Motor neuron (in vitro differentiated cells): ENCODE measurements around the gene MAGI3. TPM values are rescaled to one million over a fixed set of nuclear protein-coding genes. Genes with fewer than 3 reads are reported as not detected.

ENCODE experiments used
- ATAC-seq, 8 experiments: fragments of 200-7000 bp; cut with Tn5 transposase; replicated peaks in 6 of 8; 2 replicates each; pipeline ENCODE4 v1.8.0; 2021; ENCODE audit warnings: mild to moderate bottlenecking in 8 of 8, moderate library complexity in 8 of 8
- H3K27ac ChIP-seq, 2 donors: fragments of 250-450 bp; sonication (Bioruptor Pico); 2 replicates each; pipeline ENCODE4 v1.9.0; 2021; ENCODE audit warnings: antibody characterized with exemption in 2 of 2, mild to moderate bottlenecking in 2 of 2, moderate library complexity in 1 of 2
- H3K4me1 ChIP-seq, 2 donors: fragments of 250-450 bp; sonication (Bioruptor Pico); replicated peaks in 1 of 2; 2 replicates each; pipeline ENCODE4 v1.6.1; 2021; ENCODE audit warnings: antibody characterized with exemption in 2 of 2, mild to moderate bottlenecking in 2 of 2, moderate library complexity in 1 of 2
- H3K4me3 ChIP-seq, 5 donors: fragments of 250-450 bp; sonication (Bioruptor Pico); 2 replicates each; pipeline ENCODE4 v1.9.0; 2021; ENCODE audit warnings: antibody characterized with exemption in 5 of 5, mild to moderate bottlenecking in 5 of 5, moderate library complexity in 4 of 5
- WGBS, 10 experiments: fragments of 450-650 bp; shearing (Covaris generic); methylation state at CpG; one replicate each; pipeline ENCODE4 v1.0.0; 2022; 5-methylcytosine and 5-hydroxymethylcytosine counted together
- in situ Hi-C, 9 experiments: fragments of 400-800 bp; cut with MboI; loops; one replicate each; pipeline ENCODE4 v1.15.0; 2021; ENCODE audit warnings: low sequenced_read_pairs in 9 of 9, low pct_unique_long_range_greater_than_20kb in 2 of 9; ENCODE audit not compliant: unreplicated experiment in 9 of 9
- total RNA-seq, 8 experiments: library from RNA; unstranded; fragments of 300-600 nt; gene quantifications; 2 replicates each; pipeline versions ENCODE4 v1.2.3 to v1.2.4, GENCODE V29; 2022

MAGI3 gene
- total RNA-seq, 8 experiments from 2014 or later: 3.9 to 21.3 (median 17.6) TPM

GRCh38 chr1:113652771-113653170 is 262.5 kb downstream of the MAGI3 start:
- H3K27ac ChIP-seq: no peak overlapping the region
- in situ Hi-C loops: loop anchor here in 1 of 9 experiments (25.0 kb wide), 1 partner anchor 515 kb away; no protein-coding TSS in a partner anchor
- H3K4me3 ChIP-seq: no peak overlapping the region
- peaks cover 0 to 18% of the 10 kb centered on the region in 2 donors for H3K4me1 ChIP-seq
- peak in 6 of 8 experiments; percentile 56 to 80 (median 71) for ATAC-seq

- no peak overlapping the region for H3K4me3 ChIP-seq
- no peak overlapping the region for H3K27ac ChIP-seq
- 73 to 100% (median 90%) methylated on average over 2 to 5 of the region's 5 CpGs; no CpG with 5 or more reads in 1 of the 10 experiments for WGBS, 10 experiments
- in situ Hi-C loops: loop anchor here in 1 of 9 experiments (25.0 kb wide), 1 partner anchor 516 kb away; no protein-coding TSS in a partner anchor
- no peak for ATAC-seq
- peaks cover under 1 to 18% of the 10 kb centered on the region in 2 donors for H3K4me1 ChIP-seq
Observed at GRCh38 chr1:113653741-113654140, 263.4 kb downstream of the MAGI3 start.

GRCh38 chr1:113654883-113655282 is 264.6 kb downstream of the MAGI3 start:
- in situ Hi-C loops: loop anchor here in 1 of 9 experiments (25.0 kb wide), 1 partner anchor 518 kb away; no protein-coding TSS in a partner anchor
- Histone ChIP-seq H3K27ac (no peak overlapping the region), H3K4me3 (no peak overlapping the region), H3K4me1 (peaks cover 9 to 23% of the 10 kb centered on the region in 2 donors)
- WGBS, 10 experiments: 75 to 100% (median 89%) methylated on average over 1 to 2 of the region's 2 CpGs
- ATAC-seq: peak in 5 of 8 experiments; percentile 73 to 90 (median 88)

GRCh38 chr1:113657126-113657525 is 266.8 kb downstream of the MAGI3 start:
- WGBS, 10 experiments: 75 to 100% (median 87%) methylated on average over 1 to 3 of the region's 3 CpGs
- Histone ChIP-seq H3K4me1 (peaks cover 14 to 28% of the 10 kb centered on the region in 2 donors), H3K4me3 (no peak overlapping the region), H3K27ac (no peak overlapping the region)
- ATAC-seq: no peak
- in situ Hi-C loops: loop anchor here in 1 of 9 experiments (25.0 kb wide), 1 partner anchor 520 kb away; no protein-coding TSS in a partner anchor

GRCh38 chr1:113657556-113658063 is 267.3 kb downstream of the MAGI3 start:
- ATAC-seq: no peak
- in situ Hi-C loops: loop anchor here in 1 of 9 experiments (25.0 kb wide), 1 partner anchor 520 kb away; no protein-coding TSS in a partner anchor
- no peak overlapping the region for H3K4me3 ChIP-seq
- whole genome bisulfite sequencing, 10 experiments: 75 to 100% (median 100%) methylated on average over 1 to 3 of the region's 3 CpGs; no CpG with 5 or more reads in 2 of the 10 experiments
- no peak overlapping the region for H3K27ac ChIP-seq
- peaks cover 14 to 26% of the 10 kb centered on the region in 2 donors for H3K4me1 ChIP-seq

GRCh38 chr1:113659035-113659434 is 268.7 kb downstream of the MAGI3 start:
- H3K4me1 ChIP-seq: peaks cover 14 to 21% of the 10 kb centered on the region in 2 donors
- H3K4me3 ChIP-seq: no peak overlapping the region
- no peak overlapping the region for H3K27ac ChIP-seq
- WGBS, 10 experiments: 32 to 100% (median 85%) methylated on average over 1 to 9 of the region's 9 CpGs
- in situ Hi-C loops: loop anchor here in 1 of 9 experiments (25.0 kb wide), 1 partner anchor 522 kb away; no protein-coding TSS in a partner anchor
- peak in 5 of 8 experiments; percentile 42 to 72 (median 71) for ATAC-seq

- ATAC-seq: peak in 3 of 8 experiments; percentile 66 to 81 (median 81)
- 59 to 100% (median 72%) methylated on average over 1 to 4 of the region's 4 CpGs; no CpG with 5 or more reads in 1 of the 10 experiments for WGBS, 10 experiments
- no peak overlapping the region for H3K4me3 ChIP-seq
- H3K4me1 ChIP-seq: peaks cover 14 to 16% of the 10 kb centered on the region in 2 donors
- in situ Hi-C loops: loop anchor here in 1 of 9 experiments (25.0 kb wide), 1 partner anchor 522 kb away; no protein-coding TSS in a partner anchor
- H3K27ac ChIP-seq: no peak overlapping the region
Observed at GRCh38 chr1:113659556-113659955, 269.2 kb downstream of the MAGI3 start.

- H3K27ac ChIP-seq: peak overlapping the region in 1 of 2 donors; percentile 46
- in situ Hi-C loops: loop anchor here in 1 of 9 experiments (25.0 kb wide), 1 partner anchor 523 kb away; no protein-coding TSS in a partner anchor
- peaks cover 11 to 14% of the 10 kb centered on the region in 2 donors for H3K4me1 ChIP-seq
- no peak overlapping the region for H3K4me3 ChIP-seq
- ATAC-seq: peak in 6 of 8 experiments; percentile 25 to 68 (median 56)
- WGBS, 10 experiments: 0 to 100% (median 76%) methylated on average over 1 to 3 of the region's 3 CpGs; no CpG with 5 or more reads in 2 of the 10 experiments
Observed at GRCh38 chr1:113660088-113660487, 269.8 kb downstream of the MAGI3 start.

- 88 to 100% (median 100%) methylated on average over 1 of the region's 1 CpG; no CpG with 5 or more reads in 1 of the 10 experiments for WGBS, 10 experiments
- in situ Hi-C loops: loop anchor here in 1 of 9 experiments (25.0 kb wide), 1 partner anchor 525 kb away; no protein-coding TSS in a partner anchor
- peaks cover 9 to 14% of the 10 kb centered on the region in 2 donors for H3K4me1 ChIP-seq
- H3K4me3 ChIP-seq: no peak overlapping the region
- no peak overlapping the region for H3K27ac ChIP-seq
- ATAC-seq: no peak
Observed at GRCh38 chr1:113662101-113662500, 271.8 kb downstream of the MAGI3 start.

GRCh38 chr1:113663165-113663951 is 273.0 kb downstream of the MAGI3 start:
- peaks cover 9 to 14% of the 10 kb centered on the region in 2 donors for H3K4me1 ChIP-seq
- H3K27ac ChIP-seq: no peak overlapping the region
- in situ Hi-C loops: loop anchor here in 1 of 9 experiments (25.0 kb wide), 1 partner anchor 526 kb away; no protein-coding TSS in a partner anchor
- 79 to 100% (median 92%) methylated on average over 2 to 5 of the region's 5 CpGs for WGBS, 10 experiments
- ATAC-seq: no peak
- H3K4me3 ChIP-seq: no peak overlapping the region

- Histone ChIP-seq H3K27ac (no peak overlapping the region), H3K4me1 (peaks cover 2 to 3% of the 10 kb centered on the region in 2 donors), H3K4me3 (no peak overlapping the region)
- in situ Hi-C loops: loop anchor here in 1 of 9 experiments (25.0 kb wide), 1 partner anchor 528 kb away; no protein-coding TSS in a partner anchor
- ATAC-seq: no peak
Observed at GRCh38 chr1:113665071-113665470, 274.8 kb downstream of the MAGI3 start.

GRCh38 chr1:113666126-113666525 is 275.8 kb downstream of the MAGI3 start:
- Histone ChIP-seq H3K4me1 (peaks cover 0 to 1% of the 10 kb centered on the region in 2 donors), H3K4me3 (no peak overlapping the region), H3K27ac (no peak overlapping the region)
- 86 to 100% (median 93%) methylated on average over 1 to 2 of the region's 2 CpGs; no CpG with 5 or more reads in 3 of the 10 experiments for WGBS, 10 experiments
- in situ Hi-C loops: loop anchor here in 1 of 9 experiments (25.0 kb wide), 1 partner anchor 529 kb away; no protein-coding TSS in a partner anchor
- ATAC-seq: no peak
